Measurements from ENCODE around the gene C3orf33. TPM values are rescaled to one million over a fixed set of nuclear protein-coding genes. Genes with fewer than 3 reads are reported as not detected.

The C3orf33 gene
- total RNA-seq, 3 donors from 2014 or later (not counting 1 experiment from before 2014, with no cell fraction given): 0.88 to 2.5 (median 1.2) TPM

DNA sequence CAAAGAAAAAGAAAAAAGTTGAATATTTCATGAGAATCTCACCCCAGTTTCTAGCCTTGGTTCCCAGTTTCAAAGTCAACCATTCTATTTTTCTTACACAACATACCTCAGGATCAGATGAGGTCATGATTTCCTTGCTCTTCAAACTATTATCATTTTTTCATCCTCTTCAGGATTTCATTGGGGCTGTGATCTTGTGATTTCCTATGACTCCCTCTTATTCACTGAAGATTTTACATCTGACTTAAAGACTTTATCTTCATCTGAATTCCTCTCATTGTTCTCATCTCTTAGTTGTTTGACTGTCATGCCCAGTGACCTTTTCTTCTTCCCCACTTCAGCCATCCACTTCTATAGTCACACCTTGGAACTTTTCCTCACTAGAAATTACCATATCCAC, 3.1 kb upstream of the C3orf33 start:
- intact Hi-C loops (cut with micrococcal nuclease): no loop called here
- ATAC-seq (no peak), DNase-seq (no peak)
- no peaks in the 10 kb centered on the region for H3K36me3 ChIP-seq (ENCODE audit: control insufficient read depth, insufficient read depth, low read length)
- no peak overlapping the region for H3K27ac Mint-ChIP-seq
- no peaks in the 10 kb centered on the region for H3K9me3 ChIP-seq (ENCODE audit: control insufficient read depth, insufficient read depth, low read length)
- peaks cover 8 to 10% of the 10 kb centered on the region in 2 donors for H3K27me3 Mint-ChIP-seq (ENCODE audit: low read depth in 2 of 2)
- peaks cover 14% of the 10 kb centered on the region for H3K4me1 ChIP-seq (ENCODE audit: control insufficient read depth, insufficient read depth, low read length)
- no peak overlapping the region for H3K4me3 ChIP-seq (ENCODE audit: low read length)
- H3K4me1 Mint-ChIP-seq: peaks cover 10 to 19% of the 10 kb centered on the region in 2 donors
- no peaks in the 10 kb centered on the region for H3K36me3 Mint-ChIP-seq
- no peak overlapping the region for H3K27ac ChIP-seq (ENCODE audit: low read length)
- no peaks in the 10 kb centered on the region for H3K27me3 ChIP-seq (ENCODE audit: control insufficient read depth, insufficient read depth, low read length)
- H3K4me3 Mint-ChIP-seq: no peak overlapping the region
- TF ChIP-seq CTCF (IDR thresholded peaks at IDR 0.05): no peak
- H3K9me3 Mint-ChIP-seq: no peaks in the 10 kb centered on the region

DNA sequence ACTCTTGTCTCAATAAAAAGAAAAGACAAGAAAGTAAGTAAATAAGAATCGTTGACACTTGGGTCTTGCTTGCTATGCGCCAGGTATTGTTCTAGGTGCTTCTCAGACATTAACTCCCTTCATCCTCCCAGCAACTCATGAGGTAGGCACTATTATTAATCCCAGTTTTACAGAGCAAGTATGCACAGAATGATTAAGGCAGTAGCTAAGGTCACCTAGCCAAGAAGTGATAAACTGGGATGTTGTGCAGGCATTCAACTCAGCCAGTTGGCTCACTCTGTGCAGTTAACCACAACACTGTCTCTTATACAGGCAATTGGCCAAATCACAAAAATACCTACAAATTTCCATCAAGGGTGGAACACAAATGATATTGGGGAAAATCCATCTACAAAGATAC, 1.7 kb upstream of the C3orf33 start:
- DNase-seq (no peak), ATAC-seq (no peak)
- intact Hi-C loops (cut with micrococcal nuclease): loop anchor here (2.0 kb wide), 1 partner anchor 63 kb away; the partner anchor contains the start of gene GMPS
- H3K9me3 Mint-ChIP-seq: no peaks in the 10 kb centered on the region
- no peaks in the 10 kb centered on the region for H3K9me3 ChIP-seq (ENCODE audit: control insufficient read depth, insufficient read depth, low read length)
- H3K27ac Mint-ChIP-seq: no peak overlapping the region
- H3K27me3 ChIP-seq (ENCODE audit: control insufficient read depth, insufficient read depth, low read length): no peaks in the 10 kb centered on the region
- peaks cover 10 to 19% of the 10 kb centered on the region in 2 donors for H3K4me1 Mint-ChIP-seq
- peaks cover 8 to 10% of the 10 kb centered on the region in 2 donors for H3K27me3 Mint-ChIP-seq (ENCODE audit: low read depth in 2 of 2)
- H3K27ac ChIP-seq (ENCODE audit: low read length): no peak overlapping the region
- no peak for TF ChIP-seq CTCF (IDR thresholded peaks at IDR 0.05)
- peaks cover 14% of the 10 kb centered on the region for H3K4me1 ChIP-seq (ENCODE audit: control insufficient read depth, insufficient read depth, low read length)
- 100% methylated on average over 2 of the region's 2 CpGs for whole genome bisulfite sequencing (ENCODE audit: insufficient coverage)
- H3K4me3 Mint-ChIP-seq: no peak overlapping the region
- no peaks in the 10 kb centered on the region for H3K36me3 ChIP-seq (ENCODE audit: control insufficient read depth, insufficient read depth, low read length)
- no peaks in the 10 kb centered on the region for H3K36me3 Mint-ChIP-seq
- H3K4me3 ChIP-seq (ENCODE audit: low read length): no peak overlapping the region

DNA sequence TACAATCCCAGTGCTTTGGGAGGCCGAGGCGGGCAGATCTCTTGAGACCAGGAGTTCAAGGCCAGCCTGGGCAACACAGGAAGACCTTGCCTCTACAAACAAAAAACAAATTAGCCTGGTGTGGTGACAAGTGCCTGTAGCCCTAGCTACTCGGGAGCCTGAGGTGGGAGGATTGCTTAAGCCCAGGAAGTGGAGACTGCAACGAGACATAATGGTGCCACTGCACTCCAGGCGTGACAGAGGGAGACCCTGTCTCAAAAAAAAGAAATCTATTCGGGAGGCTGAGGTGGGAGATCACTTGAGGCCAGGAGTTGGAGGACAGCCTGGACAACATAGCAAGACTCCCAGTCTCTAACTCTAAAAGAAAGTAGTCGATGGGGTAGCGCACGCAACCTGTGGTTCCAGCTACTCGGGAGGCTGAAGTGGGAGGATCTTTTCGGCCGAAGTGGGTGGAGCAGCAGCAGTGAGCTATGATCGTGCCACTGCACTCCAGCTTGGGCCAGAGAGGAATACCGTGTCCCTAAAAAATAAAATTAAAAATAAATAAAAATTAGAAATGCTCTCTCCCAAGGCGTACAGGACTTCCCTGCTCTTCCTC, 775 bp downstream of the C3orf33 start:
- 60% methylated on average over 11 of the region's 15 CpGs for WGBS (ENCODE audit: insufficient coverage)
- Histone ChIP-seq H3K27me3 (ENCODE audit: control insufficient read depth, insufficient read depth, low read length) (no peaks in the 10 kb centered on the region), H3K9me3 (ENCODE audit: control insufficient read depth, insufficient read depth, low read length) (no peaks in the 10 kb centered on the region), H3K4me1 (ENCODE audit: control insufficient read depth, insufficient read depth, low read length) (peaks cover 14% of the 10 kb centered on the region), H3K36me3 (ENCODE audit: control insufficient read depth, insufficient read depth, low read length) (no peaks in the 10 kb centered on the region), H3K27ac (ENCODE audit: low read length) (peak overlapping the region; percentile 52), H3K4me3 (ENCODE audit: low read length) (peak overlapping the region; percentile 59)
- TF ChIP-seq CTCF (IDR thresholded peaks at IDR 0.05): no peak
- Mint-ChIP-seq H3K27ac (peak overlapping the region; percentile 27 to 91), H3K9me3 (no peaks in the 10 kb centered on the region), H3K27me3 (ENCODE audit: low read depth in 2 of 2) (peaks cover 7 to 8% of the 10 kb centered on the region in 2 donors), H3K36me3 (no peaks in the 10 kb centered on the region), H3K4me1 (peaks cover 10 to 19% of the 10 kb centered on the region in 2 donors), H3K4me3 (peak overlapping the region; percentile 86)
- intact Hi-C loops (cut with micrococcal nuclease): no loop called here
- ATAC-seq: peak in 2 of 3 donors; percentile 1 to 27
- peak in 1 of 2 donors; percentile 53 for DNase-seq

- TF ChIP-seq CTCF (IDR thresholded peaks at IDR 0.05): no peak
- no peaks in the 10 kb centered on the region for H3K36me3 ChIP-seq (ENCODE audit: control insufficient read depth, insufficient read depth, low read length)
- Mint-ChIP-seq H3K4me1 (peaks cover 10 to 19% of the 10 kb centered on the region in 2 donors), H3K9me3 (no peaks in the 10 kb centered on the region), H3K36me3 (no peaks in the 10 kb centered on the region), H3K27me3 (ENCODE audit: low read depth in 2 of 2) (peaks cover 3 to 4% of the 10 kb centered on the region in 2 donors), H3K4me3 (peak overlapping the region; percentile 62), H3K27ac (peak overlapping the region; percentile 17 to 91)
- DNase-seq (no peak), ATAC-seq (no peak)
- no peaks in the 10 kb centered on the region for H3K27me3 ChIP-seq (ENCODE audit: control insufficient read depth, insufficient read depth, low read length)
- peaks cover 14% of the 10 kb centered on the region for H3K4me1 ChIP-seq (ENCODE audit: control insufficient read depth, insufficient read depth, low read length)
- H3K4me3 ChIP-seq (ENCODE audit: low read length): no peak overlapping the region
- H3K27ac ChIP-seq (ENCODE audit: low read length): no peak overlapping the region
- intact Hi-C loops (cut with micrococcal nuclease): no loop called here
- H3K9me3 ChIP-seq (ENCODE audit: control insufficient read depth, insufficient read depth, low read length): no peaks in the 10 kb centered on the region
These were observed 1.8 kb downstream of the C3orf33 start for GRCh38 chr3:155804323-155804722.
